Dedifferentiated amniotic fluid mesenchymal stem cell (primary cell): ENCODE measurements around the gene C9orf78.

Experiments
- DNase-seq: peaks from one replicate; pipeline ENCODE4 v3.0.0-alpha.2; 2016; ENCODE audit errors: extremely low spot score

C9orf78 gene, protein sequence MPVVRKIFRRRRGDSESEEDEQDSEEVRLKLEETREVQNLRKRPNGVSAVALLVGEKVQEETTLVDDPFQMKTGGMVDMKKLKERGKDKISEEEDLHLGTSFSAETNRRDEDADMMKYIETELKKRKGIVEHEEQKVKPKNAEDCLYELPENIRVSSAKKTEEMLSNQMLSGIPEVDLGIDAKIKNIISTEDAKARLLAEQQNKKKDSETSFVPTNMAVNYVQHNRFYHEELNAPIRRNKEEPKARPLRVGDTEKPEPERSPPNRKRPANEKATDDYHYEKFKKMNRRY

DNA sequence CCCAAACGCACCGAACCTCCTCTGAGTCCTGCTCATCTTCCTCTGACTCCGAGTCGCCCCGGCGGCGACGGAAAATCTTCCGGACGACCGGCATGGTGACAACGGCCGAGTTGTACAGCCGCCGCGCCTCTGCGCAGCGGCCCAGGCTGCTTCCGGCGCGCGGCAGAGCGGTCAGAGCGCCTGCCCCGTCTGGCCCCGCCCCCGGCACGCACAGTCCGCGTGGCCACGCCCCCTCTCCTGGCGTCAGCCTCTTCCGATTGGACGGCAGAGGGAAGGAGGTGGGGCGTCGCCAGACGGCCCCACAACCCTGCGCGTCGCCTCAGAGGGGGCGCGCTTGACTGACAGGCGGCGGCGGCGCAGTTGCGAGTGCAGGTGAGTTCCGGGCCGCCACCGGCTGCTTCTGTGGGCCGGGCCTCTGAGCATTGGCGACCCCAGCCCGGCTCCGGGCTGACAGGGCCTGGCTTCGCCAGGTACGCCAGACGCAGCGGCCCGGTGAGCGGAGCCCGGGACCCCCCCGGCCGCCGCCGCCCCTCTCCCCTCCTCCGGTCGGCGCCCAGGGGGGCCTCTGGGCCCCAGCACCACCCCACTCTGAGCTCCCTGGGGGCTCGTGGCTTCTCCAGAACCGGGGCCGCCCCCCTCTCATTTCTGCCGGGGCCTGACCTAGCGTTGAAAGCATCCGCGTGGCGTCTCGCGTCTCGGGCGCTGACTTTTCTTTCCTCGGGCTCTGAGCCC lies at the start of gene C9orf78, which contains the start of gene USP20:
Gene C9orf78 (minus strand): TSS at position 148 of the 732 bp plus-strand sequence. CDS start 54 bp downstream, at position 94.
Gene USP20 (plus strand): TSS at position 331 of the 732 bp plus-strand sequence. CDS start 17,098 bp downstream, outside the sequence.
- DNase-seq: peak; percentile 92

DNA sequence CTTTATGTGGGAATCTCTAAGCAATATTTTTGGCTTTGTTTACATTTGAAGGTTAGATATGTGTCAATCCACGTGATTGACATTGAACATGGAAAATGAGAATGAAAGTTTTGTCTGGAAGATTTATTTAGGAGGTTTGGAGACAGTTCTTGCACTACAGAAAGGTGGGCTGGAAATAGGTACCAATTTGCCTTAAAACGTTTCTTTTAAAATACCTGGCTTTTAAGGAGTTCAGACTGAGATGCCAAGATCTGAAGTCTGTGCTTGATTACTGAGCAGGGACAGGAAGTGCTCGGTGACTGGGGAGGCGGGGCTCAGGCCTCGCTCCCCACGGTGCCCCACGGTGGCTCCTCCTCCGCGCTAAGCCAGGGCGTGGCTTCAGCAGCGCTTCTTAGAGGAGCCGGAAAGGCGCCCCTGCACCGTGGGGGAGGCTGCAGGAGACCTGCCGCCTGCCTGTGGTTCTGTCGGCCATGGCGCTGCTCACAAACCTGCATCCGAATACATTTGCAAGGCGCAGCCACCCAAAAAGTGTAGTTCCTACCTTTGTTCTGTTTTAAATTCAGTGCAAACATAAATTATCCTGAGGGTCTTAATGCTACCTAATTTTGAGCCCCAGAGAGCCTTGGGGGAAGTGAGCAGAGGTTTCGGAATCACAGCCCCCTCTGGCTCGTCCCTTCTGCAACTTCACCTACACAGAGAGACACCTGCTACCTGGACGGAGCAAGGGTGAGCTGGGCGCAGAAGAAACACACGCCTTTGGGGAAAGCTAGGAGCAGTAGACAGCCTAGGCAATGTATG lies 49.3 kb upstream of the C9orf78 start:
- DNase-seq: peak; percentile 49

DNA sequence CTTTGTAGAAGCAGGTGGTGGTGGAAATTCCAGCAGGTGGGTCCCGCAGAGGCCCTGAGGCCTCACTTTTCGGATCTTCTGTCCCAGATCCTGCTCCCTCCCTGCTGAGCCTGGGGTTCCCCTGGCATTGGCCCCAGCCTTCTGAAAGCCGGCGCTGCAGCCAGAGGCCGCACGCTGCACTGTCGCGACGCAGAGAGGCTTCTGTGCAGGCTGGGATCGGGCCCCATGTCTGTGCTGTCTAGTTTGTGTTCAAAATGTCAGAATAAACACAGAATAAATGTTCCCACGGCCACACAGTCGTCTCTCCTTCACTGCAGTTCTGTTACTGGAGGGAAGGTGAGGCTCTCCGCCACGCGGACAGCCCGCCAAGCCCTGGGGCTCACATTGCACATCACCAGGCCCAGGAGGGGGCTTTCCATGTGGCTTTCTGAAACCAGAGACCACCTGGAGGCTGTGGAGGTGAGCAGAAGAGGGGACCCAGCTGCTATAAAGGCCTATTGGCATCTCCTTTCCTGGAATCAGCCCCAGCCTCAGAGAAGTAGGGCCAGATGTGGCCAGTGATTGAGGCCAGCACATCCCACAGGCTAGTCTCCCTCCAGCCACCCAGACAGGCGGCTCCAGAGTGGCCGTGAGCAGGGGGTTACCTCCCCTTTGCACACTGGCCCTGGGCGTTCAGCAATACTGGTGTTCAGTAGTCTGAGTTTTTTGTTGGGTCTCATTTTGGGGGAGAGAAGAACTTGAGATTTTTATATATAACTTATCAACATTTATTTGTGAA lies 46.7 kb upstream of the C9orf78 start:
- no peak for DNase-seq

DNA sequence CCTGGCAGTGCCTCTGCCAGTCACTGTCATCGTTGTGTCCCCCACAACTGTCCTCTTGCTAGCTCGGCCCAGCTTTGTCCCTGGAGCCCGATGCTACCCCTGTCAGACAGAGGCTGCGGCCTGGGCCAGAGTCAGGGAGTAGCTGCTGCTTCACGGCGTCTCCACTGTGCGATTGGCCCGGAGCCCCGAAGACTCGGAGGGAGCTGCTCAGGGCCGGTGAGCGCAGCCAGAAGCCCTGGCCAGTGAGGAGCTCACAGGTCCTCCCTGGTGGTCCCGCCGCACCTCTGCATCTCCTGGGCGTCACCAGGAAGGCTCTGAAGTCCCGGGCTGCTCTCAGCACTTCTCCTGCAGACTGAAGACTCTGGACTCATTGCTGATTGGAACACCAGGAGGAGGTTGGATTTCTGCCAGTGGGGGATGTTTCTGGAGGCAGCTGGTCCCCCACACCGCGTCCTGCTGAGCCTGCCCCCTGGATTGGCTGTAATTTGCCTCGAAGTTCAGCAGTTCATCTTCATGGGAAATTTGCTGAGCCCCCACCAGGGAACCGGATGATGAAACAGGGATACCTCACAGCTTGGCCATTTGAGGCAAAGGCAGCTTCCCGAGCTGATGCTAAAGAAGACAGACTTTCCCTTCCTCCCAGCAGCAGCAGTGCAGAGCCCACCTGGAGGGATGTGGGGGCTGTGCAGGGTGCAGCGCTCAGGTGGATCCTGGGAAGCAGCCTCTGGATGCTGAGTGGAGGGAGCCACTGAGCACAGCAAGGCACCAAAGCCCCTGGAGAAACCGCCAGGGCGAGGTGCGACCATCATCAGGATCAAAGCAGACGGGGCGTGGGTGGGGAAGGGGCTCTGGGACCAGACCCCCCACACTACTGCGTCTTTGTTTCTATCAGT lies 45.8 kb upstream of the C9orf78 start:
- DNase-seq: no peak

DNA sequence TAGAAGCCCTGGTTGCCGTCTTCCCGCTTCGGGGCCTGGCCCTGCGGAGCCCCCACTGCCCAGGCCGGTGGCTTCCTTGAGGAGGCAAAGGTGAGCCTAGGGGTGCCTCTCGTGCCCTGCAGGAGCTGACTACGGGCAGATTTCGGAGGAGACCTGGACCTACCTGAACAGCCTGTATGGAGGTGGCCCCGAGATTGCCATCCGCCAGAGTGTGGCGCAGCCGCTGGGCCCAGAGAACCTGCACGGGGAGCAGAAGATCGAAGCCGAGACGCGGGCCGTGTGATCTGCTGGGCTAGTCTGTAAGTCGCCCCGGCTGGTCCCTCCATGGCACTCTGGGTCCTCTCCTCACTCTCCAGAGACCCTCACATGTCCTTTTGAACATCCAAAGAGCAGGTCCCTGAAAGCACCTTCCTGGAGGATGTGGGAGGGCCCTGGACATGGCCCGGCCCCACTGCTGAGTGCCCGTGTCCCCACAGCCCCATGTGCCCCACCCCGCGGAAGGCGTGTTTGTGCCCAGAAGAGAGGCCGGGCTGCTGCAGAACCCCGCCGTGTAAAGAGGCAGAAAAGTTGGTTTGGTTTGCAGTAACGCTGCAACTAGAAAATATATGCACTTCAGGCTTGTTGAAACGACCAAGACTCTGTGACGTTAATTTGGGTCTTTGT lies 45.0 kb upstream of the C9orf78 start:
- DNase-seq: no peak

DNA sequence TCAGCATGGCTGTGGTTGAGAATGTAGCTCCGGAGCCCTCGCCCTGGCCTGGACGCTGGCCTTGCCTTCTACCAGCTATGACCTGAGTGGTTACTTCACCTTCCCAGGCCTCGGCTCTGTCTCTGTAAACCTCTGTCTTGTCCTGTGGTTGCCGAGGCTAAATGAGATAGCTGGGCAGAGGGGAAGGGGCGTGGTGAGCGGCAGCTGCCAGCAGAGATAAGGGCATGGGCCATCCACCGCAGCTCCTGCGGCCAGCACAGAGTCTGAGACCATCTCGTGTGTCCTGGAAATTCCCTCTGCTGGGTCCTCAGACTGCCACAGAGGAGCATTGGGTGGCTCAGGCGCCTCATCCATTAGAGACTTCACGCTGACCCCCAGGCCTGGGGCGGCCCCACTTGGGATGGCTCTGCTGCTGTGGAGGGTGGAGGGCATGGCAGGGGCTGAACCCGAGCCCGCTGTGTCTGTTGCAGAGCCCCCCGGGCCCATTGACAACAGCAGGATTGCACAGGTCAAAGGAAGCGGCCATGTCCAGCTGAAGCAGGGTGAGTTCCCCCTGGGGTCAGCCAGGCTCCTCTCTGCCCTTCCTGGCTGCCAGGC lies 44.1 kb upstream of the C9orf78 start:
- DNase-seq: no peak

DNA sequence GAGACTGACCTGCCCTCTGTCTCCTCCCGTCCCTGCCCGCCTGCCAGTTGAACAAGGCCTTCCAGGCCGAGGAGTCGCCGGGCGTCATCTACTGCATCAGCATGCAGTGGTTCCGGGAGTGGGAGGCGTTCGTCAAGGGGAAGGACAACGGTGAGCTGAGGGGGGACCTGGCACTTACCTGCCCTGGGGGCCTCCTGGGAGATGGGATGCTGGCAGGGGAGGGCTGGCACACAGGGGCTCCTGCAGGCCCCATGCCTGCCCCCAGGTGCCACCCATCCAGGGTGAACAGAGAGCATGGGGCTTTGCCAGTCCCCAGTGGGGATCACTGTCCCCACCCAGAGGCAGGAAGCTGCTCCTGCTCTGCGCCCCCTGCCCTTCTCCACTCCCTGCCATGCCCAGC lies 43.2 kb upstream of the C9orf78 start:
- no peak for DNase-seq

DNA sequence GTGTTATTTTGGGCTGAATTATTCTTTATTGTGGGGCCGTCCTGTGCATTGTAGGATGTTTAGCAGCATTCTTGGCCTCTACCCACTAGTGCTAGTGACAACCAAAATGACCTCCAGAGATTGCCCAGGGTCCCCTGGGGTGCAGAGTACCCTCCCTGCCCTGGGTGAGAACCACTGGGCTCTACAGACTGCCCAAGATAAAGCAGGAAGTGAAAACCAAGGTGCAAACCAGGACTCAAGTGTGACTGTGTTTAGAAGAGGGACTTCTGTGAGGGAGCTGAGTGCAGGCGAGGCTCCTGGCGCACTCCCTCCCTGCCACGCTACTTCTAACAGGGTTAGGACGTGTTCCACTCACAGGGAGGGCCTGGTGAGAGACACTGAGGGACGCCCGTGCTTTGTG lies 41.7 kb upstream of the C9orf78 start:
- DNase-seq: no peak

DNA sequence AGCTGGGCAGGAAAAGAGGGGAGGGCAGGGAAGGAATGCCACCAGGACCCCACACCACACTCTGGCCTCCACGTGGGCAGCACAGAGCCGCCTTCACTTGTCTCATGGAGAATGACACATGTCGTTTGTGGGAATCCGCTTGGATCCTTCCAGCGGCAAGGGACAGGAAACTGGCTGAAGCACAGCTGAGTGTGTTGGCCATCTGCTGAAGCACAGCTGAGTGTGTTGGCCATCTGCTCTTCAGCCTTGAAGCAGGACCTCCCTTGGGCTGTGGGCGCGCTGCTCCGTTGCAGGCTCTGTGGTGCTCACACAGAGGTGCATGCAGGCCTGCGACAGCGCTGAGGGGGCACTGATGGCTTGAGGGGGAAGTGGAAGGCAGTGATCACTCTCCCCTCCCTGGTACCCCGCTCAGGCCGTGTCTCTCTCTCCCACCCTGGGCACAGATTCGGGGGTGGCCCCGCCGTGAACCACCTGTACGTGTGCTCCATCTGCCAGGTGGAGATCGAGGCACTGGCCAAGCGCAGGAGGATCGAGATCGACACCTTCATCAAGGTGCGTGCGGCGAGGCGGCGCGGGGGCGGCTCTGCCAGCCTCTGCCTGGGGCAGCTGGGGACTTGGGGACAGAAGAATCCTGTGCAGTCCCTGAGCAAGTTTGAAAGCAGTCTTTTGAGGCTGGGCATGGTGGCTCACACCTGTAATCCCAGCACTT lies 40.8 kb upstream of the C9orf78 start:
- DNase-seq: no peak

DNA sequence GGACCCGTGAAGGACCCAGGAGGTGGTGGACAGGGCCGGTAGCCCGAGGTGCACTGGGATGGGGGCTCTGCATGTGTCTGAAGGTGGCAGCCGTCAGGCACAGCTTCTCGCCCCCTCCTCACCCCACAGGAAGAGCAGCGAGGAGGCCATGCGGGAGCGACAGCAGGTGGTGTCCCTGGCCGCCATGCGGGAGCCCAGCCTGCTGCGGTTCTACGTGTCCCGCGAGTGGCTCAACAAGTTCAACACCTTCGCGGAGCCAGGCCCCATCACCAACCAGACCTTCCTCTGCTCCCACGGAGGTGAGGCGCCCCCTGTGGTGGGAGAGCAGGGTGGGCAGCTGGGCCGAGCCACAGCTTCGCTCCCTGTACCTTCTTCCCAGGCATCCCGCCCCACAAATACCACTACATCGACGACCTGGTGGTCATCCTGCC lies 40.1 kb upstream of the C9orf78 start:
- no peak for DNase-seq

DNA sequence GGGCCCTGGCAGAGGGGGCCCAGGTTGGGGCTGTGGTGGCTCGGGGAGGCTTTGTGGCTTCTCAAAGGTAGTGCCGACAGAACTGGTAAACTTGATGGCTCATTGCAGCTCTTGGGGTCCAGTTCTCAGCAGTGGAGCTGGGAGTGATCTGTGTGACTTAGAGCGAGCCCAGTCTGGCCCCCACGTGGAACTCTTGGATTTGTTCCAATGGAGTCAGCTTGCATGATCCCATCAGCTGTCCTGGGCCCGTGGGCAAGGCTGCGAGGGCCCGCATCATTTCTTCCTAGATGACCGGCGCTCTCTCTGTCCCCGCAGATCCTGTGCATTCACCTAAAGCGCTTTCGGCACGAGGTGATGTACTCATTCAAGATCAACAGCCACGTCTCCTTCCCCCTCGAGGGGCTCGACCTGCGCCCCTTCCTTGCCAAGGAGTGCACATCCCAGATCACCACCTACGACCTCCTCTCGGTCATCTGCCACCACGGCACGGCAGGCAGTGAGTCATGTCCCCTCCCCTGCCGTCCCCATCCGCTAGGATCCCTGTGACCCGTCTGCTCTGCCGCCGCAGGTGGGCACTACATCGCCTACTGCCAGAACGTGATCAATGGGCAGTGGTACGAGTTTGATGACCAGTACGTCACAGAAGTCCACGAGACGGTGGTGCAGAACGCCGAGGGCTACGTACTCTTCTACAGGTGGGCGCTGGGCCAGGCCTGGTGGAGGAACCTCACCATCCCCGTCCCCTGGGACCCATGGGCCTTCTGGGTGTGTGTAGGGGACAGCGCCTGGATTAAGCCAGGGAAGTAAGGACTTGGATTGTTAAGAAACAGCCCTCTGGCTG lies 39.4 kb upstream of the C9orf78 start:
- DNase-seq: no peak

DNA sequence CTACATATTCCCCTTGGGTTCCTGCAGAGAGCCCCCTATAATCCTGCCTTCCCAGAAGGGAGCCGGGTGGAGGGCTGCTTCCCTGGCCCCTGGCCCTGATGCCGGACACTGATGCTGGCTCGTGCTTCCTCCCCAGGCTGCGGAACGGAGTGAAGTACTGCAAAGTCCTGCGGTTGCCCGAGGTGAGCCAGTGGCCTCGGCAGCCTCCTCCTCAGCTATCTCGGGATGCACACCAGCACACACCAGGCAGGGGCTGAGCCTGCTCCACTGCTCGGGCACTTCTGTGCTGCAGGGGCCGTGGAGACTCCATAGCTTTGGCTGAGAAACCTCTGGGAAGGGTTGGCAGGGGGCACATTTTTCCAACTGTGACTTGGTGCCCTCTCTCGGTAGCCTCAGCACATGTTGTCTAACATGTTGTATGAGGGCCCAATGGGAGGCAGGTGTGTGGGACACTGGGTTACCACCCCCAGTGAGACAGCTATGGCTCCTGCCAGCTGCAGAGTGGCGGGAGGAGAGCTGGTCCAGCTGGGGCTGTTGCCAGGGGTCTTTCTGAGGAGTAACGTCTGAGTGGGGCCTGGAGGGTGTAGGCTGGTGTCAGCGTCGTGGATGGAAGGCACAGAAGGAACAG lies 38.6 kb upstream of the C9orf78 start:
- no peak for DNase-seq

DNA sequence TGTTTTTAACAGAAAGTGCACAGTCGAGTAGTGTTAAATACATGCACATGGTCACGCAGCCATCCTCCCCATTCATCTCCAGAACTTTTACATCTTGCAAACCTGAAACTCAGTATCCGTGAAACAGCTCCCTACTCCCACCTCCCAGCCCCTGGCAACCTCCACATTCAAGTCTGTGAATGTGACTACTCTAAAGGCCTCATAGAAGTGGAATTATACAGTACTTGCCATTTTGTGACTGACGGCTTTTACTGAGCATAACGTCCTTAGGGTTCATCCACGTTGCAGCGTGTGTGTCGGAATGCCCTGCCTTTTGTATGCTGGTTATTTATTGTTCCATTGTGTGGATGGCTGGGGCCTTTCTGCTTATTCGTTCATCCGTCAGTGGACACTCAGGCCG lies 36.0 kb upstream of the C9orf78 start:
- no peak for DNase-seq

DNA sequence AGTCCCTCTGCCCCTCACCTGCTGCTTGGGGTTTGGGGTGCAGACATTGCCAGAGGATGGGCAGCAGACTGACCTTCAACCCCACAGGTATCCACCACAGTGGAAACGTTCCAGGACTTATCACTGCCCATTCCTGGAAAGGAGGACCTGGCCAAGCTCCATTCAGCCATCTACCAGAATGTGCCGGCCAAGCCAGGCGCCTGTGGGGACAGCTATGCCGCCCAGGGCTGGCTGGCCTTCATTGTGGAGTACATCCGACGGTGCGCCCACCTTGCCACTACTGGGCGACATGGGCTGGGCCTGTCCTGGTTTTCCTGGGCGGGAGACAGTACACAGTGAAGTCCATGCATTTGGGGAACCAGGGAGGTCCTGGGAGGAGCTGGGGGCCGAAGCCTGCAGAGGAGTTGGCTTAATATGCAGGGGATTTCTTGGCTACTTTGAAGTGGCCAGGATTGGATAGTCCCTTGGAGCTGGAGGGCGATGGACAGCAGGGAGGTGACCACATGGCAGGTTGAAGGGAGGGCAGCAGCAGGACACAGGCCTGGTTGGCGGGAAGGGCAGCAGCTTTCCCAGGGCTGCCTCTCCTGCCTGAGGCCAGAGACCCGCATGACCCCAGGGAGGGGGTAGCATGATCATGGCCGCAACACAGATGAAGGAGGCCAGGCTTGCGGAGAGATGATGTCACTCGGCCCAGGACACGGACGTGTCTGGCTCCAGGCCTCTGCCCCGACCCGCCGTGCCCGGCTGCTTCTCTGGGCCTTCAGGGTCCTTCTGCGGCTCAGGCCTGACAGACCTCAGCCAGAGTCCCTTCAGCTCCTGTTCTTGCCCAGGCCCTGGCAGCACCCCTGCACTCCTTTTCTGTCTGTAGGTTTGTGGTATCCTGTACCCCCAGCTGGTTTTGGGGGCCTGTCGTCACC lies 34.8 kb upstream of the C9orf78 start:
- DNase-seq: no peak

DNA sequence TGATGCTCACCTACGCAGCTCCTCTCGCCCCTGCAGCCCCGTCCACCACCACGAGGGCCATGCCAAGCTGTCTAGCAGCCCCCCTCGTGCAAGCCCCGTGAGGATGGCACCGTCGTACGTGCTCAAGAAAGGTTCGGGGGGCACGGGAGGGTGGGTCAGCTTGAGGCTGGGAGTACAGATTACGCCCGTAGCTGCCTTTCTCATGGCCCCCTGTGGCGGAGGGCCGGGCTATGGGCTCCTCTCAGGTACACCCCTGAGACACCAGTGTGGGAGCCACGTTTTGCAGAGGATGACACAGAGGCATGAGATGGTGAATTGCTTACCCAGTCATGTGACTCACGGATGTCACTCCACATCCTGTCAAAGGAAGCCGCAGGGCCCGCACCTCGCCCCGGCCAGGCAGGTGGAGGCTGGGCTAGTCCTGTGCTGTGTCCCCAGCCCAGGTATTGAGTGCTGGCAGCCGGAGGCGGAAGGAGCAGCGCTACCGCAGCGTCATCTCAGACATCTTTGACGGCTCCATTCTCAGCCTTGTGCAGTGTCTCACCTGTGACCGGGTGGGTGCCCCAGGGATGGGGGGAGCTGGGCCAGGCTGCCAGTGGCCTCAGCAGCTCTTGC lies 33.9 kb upstream of the C9orf78 start:
- DNase-seq: no peak
